Gastroesophageal sphincter (tissue), 4 donors: Measurements from ENCODE around the gene TRIM8. TPM values are rescaled to one million over a fixed set of nuclear protein-coding genes. Genes with fewer than 3 reads are reported as not detected.

Experiments
- ATAC-seq: fragments of 150-250 bp; one replicate; pipeline ENCODE4 v1.9.1; 2016; ENCODE audit warnings: mild to moderate bottlenecking, moderate library complexity
- H3K27ac ChIP-seq, 4 donors: fragments of 200-600 bp; sonication (generic) in 3 of 4; 1 replicate in 3 of 4; 2 replicates in 1 of 4; pipeline ENCODE4 v1.5.1; 2016 to 2019
- H3K27me3 ChIP-seq: fragments of 200-600 bp; sonication (generic); one replicate; pipeline ENCODE4 v1.5.1; 2019
- H3K36me3 ChIP-seq, 2 donors: fragments of 200-600 bp; sonication (generic); one replicate each; pipeline ENCODE4 v1.5.1; 2019; ENCODE audit warnings: control low read depth in 1 of 2
- H3K4me1 ChIP-seq, 3 donors: fragments of 200-600 bp; sonication (generic); 1 replicate in 2 of 3; 2 replicates in 1 of 3; pipeline ENCODE4 v1.5.1; 2016 to 2019; ENCODE audit warnings: control low read depth in 2 of 3
- H3K4me3 ChIP-seq, 2 donors: fragments of 200-600 bp; sonication (generic); one replicate each; pipeline ENCODE4 v1.5.1; 2019; ENCODE audit warnings: mild to moderate bottlenecking in 1 of 2, moderate library complexity in 1 of 2
- H3K9me3 ChIP-seq, 3 donors: fragments of 200-600 bp; sonication (generic); one replicate each; pipeline ENCODE4 v1.5.1; 2017 to 2019; ENCODE audit warnings: control low read depth in 2 of 3
- CTCF ChIP-seq, 4 experiments: fragments of 200-600 bp in 2 of 4; fragments of 450-650 bp in 2 of 4; sonication (generic) in 1 of 4; IDR thresholded peaks; one replicate each; pipeline ENCODE4 v1.5.1; 2017 to 2019; ENCODE audit warnings: antibody characterized with exemption in 4 of 4, mild to moderate bottlenecking in 2 of 4, moderate library complexity in 2 of 4
- EP300 ChIP-seq: sonication (generic); formaldehyde crosslinking; IDR thresholded peaks from one replicate; pipeline ENCODE4 v1.6.1; 2017; ENCODE audit warnings: antibody characterized with exemption, mild to moderate bottlenecking
- POLR2A ChIP-seq, 2 donors: fragments of 450-650 bp; IDR thresholded peaks; one replicate each; pipeline ENCODE4 v1.6.1; 2017; ENCODE audit warnings: antibody characterized with exemption in 2 of 2, mild to moderate bottlenecking in 2 of 2, moderate library complexity in 1 of 2
- POLR2AphosphoS5 ChIP-seq: sonication (generic); formaldehyde crosslinking; IDR thresholded peaks from one replicate; pipeline ENCODE4 v1.6.1; 2017; ENCODE audit warnings: antibody characterized with exemption
- WGBS, 2 donors: methylation state at CpG; one replicate each; pipeline ENCODE4 v1.1.5; 2018; ENCODE audit warnings: low coverage in 1 of 2; 5-methylcytosine and 5-hydroxymethylcytosine counted together
- total RNA-seq, 4 donors: library from RNA; depleted of rRNA; stranded (reverse); fragments of >200 nt; gene quantifications; one replicate each; pipeline ENCODE4 v1.1.0, GENCODE V29; 2016

Gene TRIM8
- total RNA-seq = 100 to 1,000 TPM in 3 of 4 donors, 10 to 100 TPM in 1; 96.7 to 171 (median 131) TPM

GRCh38 chr10:102644066-102644645, at the start of gene TRIM8:
TSS of gene TRIM8 (plus strand) at chr10:102644479. CDS start at chr10:102644618, 139 bp downstream.
- no peak for TF ChIP-seq POLR2AphosphoS5
- TF ChIP-seq EP300 = no peak
- TF ChIP-seq CTCF (IDR thresholded peaks at IDR 0.05) = peak in 2 of 4 experiments; percentile 9 to 16
- peak in 1 of 2 donors; percentile 54 for TF ChIP-seq POLR2A (IDR thresholded peaks at IDR 0.05)
- no peaks in the 10 kb centered on the region for H3K9me3 ChIP-seq
- no peaks in the 10 kb centered on the region for H3K27me3 ChIP-seq
- H3K27ac ChIP-seq = peak within 1 kb of the TSS; percentile 97 to 99 (median 98)
- H3K4me3 ChIP-seq = peak within 1 kb of the TSS; percentile 50 to 69
- H3K36me3 ChIP-seq = peaks cover 0 to 3% of the 10 kb centered on the region in 2 donors
- no peak for ATAC-seq
- WGBS, 2 donors = no CpG with 5 or more reads among the region's 80 CpGs
- H3K4me1 ChIP-seq = peaks cover 0 to 44% (median 23%) of the 10 kb centered on the region in 3 donors

GRCh38 chr10:102595293-102595692, 49.0 kb upstream of the TRIM8 start:
- ATAC-seq = no peak
- TF ChIP-seq EP300 (no peak), CTCF (IDR thresholded peaks at IDR 0.05) (peak in 3 of 4 experiments; percentile 9 to 23 (median 20)), POLR2A (IDR thresholded peaks at IDR 0.05) (no peak), POLR2AphosphoS5 (no peak)
- peaks cover 0 to 57% of the 10 kb centered on the region in 2 donors for H3K36me3 ChIP-seq
- no peaks in the 10 kb centered on the region for H3K9me3 ChIP-seq
- 20% methylated on average over 1 of the region's 2 CpGs; no CpG with 5 or more reads in 1 of the 2 donors for WGBS, 2 donors
- H3K4me3 ChIP-seq = no peak overlapping the region
- H3K4me1 ChIP-seq = peaks cover 0 to 68% (median 27%) of the 10 kb centered on the region in 3 donors
- H3K27ac ChIP-seq = no peak overlapping the region
- no peaks in the 10 kb centered on the region for H3K27me3 ChIP-seq

GRCh38 chr10:102595897-102596296, 48.4 kb upstream of the TRIM8 start:
- Histone ChIP-seq H3K9me3 (no peaks in the 10 kb centered on the region), H3K4me1 (peaks cover 0 to 74% (median 28%) of the 10 kb centered on the region in 3 donors), H3K36me3 (peaks cover 0 to 63% of the 10 kb centered on the region in 2 donors), H3K27ac (peak overlapping the region in 2 of 4 donors; percentile 1 to 41), H3K27me3 (no peaks in the 10 kb centered on the region), H3K4me3 (no peak overlapping the region)
- ATAC-seq = no peak
- WGBS, 2 donors = no CpG with 5 or more reads among the region's 4 CpGs
- no peak for TF ChIP-seq EP300

- WGBS, 2 donors = 61% methylated on average over 3 of the region's 3 CpGs; no CpG with 5 or more reads in 1 of the 2 donors
- peak; percentile 33 for ATAC-seq
Observed at GRCh38 chr10:102596506-102596971, 47.7 kb upstream of the TRIM8 start.

More at GRCh38 chr10:102596506-102596971, 47.7 kb upstream of the TRIM8 start:
- no peak overlapping the region for H3K4me3 ChIP-seq
- peaks cover 0 to 69% of the 10 kb centered on the region in 2 donors for H3K36me3 ChIP-seq
- peaks cover 0 to 80% (median 29%) of the 10 kb centered on the region in 3 donors for H3K4me1 ChIP-seq
- H3K27me3 ChIP-seq = no peaks in the 10 kb centered on the region
- no peaks in the 10 kb centered on the region for H3K9me3 ChIP-seq
- peak overlapping the region in 3 of 4 donors; percentile 45 to 57 (median 54) for H3K27ac ChIP-seq
- TF ChIP-seq CTCF (IDR thresholded peaks at IDR 0.05) (peak in 3 of 4 experiments; percentile 49 to 78 (median 68)), POLR2AphosphoS5 (no peak)
